Small intestine (tissue), 7 donors: ENCODE data around the gene COL27A1. TPM values are rescaled to one million over a fixed set of nuclear protein-coding genes. Genes with fewer than 3 reads are reported as not detected.

Experiments used
- DNase-seq, 2 donors: peaks; one replicate each; pipeline versions ENCODE4 v3.0.0 to v3.0.0-alpha.2; 2013
- FAIRE-seq: peaks from 2 replicates; lab custom pipeline; 2012; peaks lifted over from hg19 to GRCh38; lab: Jason Lieb, UNC
- H3K27ac ChIP-seq, 3 donors: one replicate each; pipeline ENCODE4 v1.5.1; 2013; ENCODE audit warnings: low read length in 2 of 3, mild to moderate bottlenecking in 2 of 3, control low read depth in 1 of 3, inconsistent platforms in 1 of 3, low read depth in 1 of 3, moderate library complexity in 1 of 3
- H3K27me3 ChIP-seq, 3 donors: one replicate each; pipeline ENCODE4 v1.6.1; 2013; ENCODE audit warnings: low read length in 3 of 3, inconsistent platforms in 1 of 3; ENCODE audit not compliant: control insufficient read depth in 3 of 3, insufficient read depth in 3 of 3
- H3K36me3 ChIP-seq, 3 donors: one replicate each; pipeline ENCODE4 v1.6.1; 2013; ENCODE audit warnings: low read length in 3 of 3, inconsistent platforms in 1 of 3, low read depth in 1 of 3, mild to moderate bottlenecking in 1 of 3, moderate library complexity in 1 of 3; ENCODE audit not compliant: control insufficient read depth in 3 of 3, insufficient read depth in 2 of 3
- H3K4me1 ChIP-seq, 3 donors: one replicate each; pipeline ENCODE4 v1.6.1; 2013; ENCODE audit warnings: low read length in 2 of 3, inconsistent platforms in 1 of 3, low read depth in 1 of 3, mild to moderate bottlenecking in 1 of 3, moderate library complexity in 1 of 3; ENCODE audit not compliant: control insufficient read depth in 3 of 3, insufficient read depth in 2 of 3
- H3K4me3 ChIP-seq, 3 donors: one replicate each; pipeline ENCODE4 v1.5.1; 2013; ENCODE audit warnings: low read length in 3 of 3, control low read depth in 1 of 3, inconsistent platforms in 1 of 3, low read depth in 1 of 3, mild to moderate bottlenecking in 1 of 3, moderate library complexity in 1 of 3
- H3K9me3 ChIP-seq, 2 donors: one replicate each; pipeline ENCODE4 v1.6.1; 2013; ENCODE audit warnings: low read depth in 1 of 2, low read length in 1 of 2; ENCODE audit not compliant: control insufficient read depth in 2 of 2, insufficient read depth in 1 of 2
- WGBS, 3 donors: extraction: QIAGEN DNeasy Blood & Tissue Kit; methylation state at CpG; one replicate each; pipeline ENCODE4 v1.1.7; 2013; 5-methylcytosine and 5-hydroxymethylcytosine counted together
- polyA plus RNA-seq, 4 donors: library from polyadenylated mRNA; stranded (reverse) in 3 of 4; unstranded in 1 of 4; fragments of 200-250 nt in 3 of 4; fragments of 120-200 nt in 1 of 4; gene quantifications; one replicate each; pipeline versions ENCODE4 v1.2.1 to v1.2.3, GENCODE V29; 2013
- donor health status: healthy with polysubstance abuse.
- donor health status: control.
- donor health status: control.
- donor health status: Bipolar disorder and iron deficiency.
- donor health status: healthy.

Gene COL27A1
- polyA plus RNA-seq, 4 donors: 0.45 to 123 (median 1.8) TPM

DNA sequence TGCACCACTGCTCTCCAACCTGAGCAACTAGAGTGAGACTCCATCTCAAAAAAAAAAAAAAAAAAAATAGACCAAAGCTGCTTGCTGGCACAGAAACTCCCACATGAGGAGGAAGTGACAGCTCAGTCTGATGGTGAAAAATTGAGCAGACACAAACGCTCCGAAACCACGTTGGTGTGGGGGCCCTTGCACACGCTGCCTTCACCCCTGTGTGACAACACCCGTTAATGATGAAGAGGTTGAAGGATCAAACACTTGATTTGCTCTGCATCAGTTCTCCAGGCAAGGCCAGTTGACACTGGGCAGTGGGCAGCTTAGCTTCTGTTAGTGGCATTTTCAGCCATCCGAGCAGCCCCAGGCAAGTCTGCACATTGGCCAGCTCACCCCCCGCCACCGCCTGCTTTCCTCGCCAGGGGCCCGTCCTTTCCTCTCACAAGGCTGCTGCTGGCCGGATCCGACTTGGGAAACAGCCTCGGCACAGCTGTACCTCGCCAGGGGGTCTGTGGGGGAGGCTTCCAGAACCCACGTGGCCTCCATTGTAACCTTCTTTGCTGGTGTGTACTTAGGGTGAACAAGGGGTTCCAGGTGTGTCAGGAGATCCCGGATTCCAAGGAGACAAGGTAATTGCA is 79.8 kb downstream of the COL27A1 start:
- Histone ChIP-seq H3K9me3 (no peaks in the 10 kb centered on the region), H3K36me3 (peaks cover 0 to 81% (median 0%) of the 10 kb centered on the region in 3 donors), H3K4me3 (no peak overlapping the region), H3K27ac (no peak overlapping the region), H3K4me1 (peaks cover 0 to 20% (median 0%) of the 10 kb centered on the region in 3 donors), H3K27me3 (no peaks in the 10 kb centered on the region)
- WGBS, 3 donors: 70 to 81% (median 77%) methylated on average over 16 of the region's 16 CpGs
- DNase-seq: no peak
- no peak for FAIRE-seq

DNA sequence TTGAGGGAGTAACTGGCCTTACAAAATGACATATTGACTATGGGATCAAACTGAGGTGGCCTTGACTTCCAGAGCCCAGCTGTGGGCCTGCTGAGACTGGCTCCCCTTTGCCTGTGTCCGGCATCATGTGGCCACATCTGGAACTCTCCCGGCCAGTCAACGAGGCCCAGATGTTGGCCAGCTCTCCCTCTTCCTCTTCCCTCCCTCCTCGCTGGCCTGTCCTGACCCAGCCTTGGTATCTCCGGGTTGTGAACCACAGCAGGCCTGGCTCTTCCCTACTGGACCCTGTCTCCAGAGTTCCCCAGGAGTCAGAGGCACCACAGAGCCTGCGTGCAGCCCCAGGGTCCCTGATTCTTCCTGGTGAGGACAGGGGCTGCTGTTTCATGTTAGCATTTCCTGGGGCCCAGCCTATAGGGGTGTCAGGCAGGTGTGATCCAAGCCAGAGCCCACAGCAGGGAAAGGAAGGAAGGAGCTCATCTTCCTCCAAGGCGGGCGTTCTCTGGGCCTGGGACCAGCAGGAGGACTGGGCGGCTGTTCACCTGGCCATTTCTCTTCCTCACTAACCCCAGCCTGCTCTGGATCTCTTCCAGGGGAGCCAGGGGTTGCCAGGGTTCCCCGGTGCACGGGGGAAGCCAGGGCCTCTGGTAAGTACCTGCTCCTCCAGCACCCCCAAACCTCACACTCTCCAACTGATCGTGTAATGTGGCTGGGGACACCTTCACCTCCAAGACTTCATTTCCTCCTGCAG is 81.2 kb downstream of the COL27A1 start:
- no peak for FAIRE-seq
- no peak for DNase-seq
- peaks cover 0 to 27% (median 0%) of the 10 kb centered on the region in 3 donors for H3K4me1 ChIP-seq
- no peaks in the 10 kb centered on the region for H3K9me3 ChIP-seq
- no peak overlapping the region for H3K4me3 ChIP-seq
- peaks cover 0 to 82% (median 0%) of the 10 kb centered on the region in 3 donors for H3K36me3 ChIP-seq
- H3K27me3 ChIP-seq: no peaks in the 10 kb centered on the region
- WGBS, 3 donors: 69 to 77% (median 74%) methylated on average over 11 to 12 of the region's 12 CpGs
- H3K27ac ChIP-seq: no peak overlapping the region

DNA sequence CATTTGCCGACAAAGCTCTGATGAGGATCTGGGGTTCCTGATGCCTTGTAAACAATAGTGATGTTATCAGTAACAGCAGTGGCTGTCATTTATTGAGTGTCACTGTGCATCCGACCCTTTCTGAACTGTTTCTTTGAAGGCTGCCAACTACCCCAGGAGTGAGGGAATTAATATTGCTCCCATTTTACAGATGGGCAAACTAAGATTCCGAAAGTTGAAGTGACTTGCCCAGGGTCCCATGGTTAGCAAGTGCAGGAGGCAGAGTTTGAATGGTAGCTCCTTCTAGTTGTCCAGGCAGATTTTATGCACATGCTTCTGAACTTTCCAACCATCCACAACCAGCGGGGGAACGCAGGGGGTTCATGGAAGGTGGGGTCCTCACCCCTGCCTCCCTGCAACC is 81.9 kb downstream of the COL27A1 start:
- H3K27ac ChIP-seq: no peak overlapping the region
- no peak for FAIRE-seq
- WGBS, 3 donors: 89 to 91% (median 91%) methylated on average over 5 of the region's 5 CpGs
- peaks cover 0 to 82% (median 0%) of the 10 kb centered on the region in 3 donors for H3K36me3 ChIP-seq
- H3K4me3 ChIP-seq: no peak overlapping the region
- peaks cover 0 to 27% (median 0%) of the 10 kb centered on the region in 3 donors for H3K4me1 ChIP-seq
- H3K9me3 ChIP-seq: no peaks in the 10 kb centered on the region
- no peaks in the 10 kb centered on the region for H3K27me3 ChIP-seq
- no peak for DNase-seq

DNA sequence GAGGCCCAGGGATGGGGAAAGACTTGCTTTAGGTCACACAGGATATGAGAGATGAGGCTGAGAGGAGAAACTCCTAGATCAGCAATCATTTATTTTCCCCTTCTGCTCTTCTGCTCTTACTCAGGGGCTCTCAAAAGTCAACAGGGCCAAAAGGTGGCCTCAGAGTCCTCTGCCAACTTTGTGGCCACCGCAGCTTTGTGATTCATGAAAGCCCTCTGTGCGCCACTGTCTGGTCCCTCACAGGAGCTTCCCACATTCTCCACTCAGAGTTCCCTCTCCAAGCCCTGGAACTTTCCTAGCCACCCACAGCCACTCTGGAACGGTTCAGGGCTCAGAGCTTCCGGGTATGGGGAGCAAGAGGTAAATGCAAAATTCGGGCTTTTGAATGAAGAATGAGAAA is 82.4 kb downstream of the COL27A1 start:
- DNase-seq (no peak), FAIRE-seq (no peak)
- no peak overlapping the region for H3K27ac ChIP-seq
- peaks cover 0 to 27% (median 0%) of the 10 kb centered on the region in 3 donors for H3K4me1 ChIP-seq
- H3K4me3 ChIP-seq: no peak overlapping the region
- 76 to 88% (median 78%) methylated on average over 5 of the region's 5 CpGs for WGBS, 3 donors
- no peaks in the 10 kb centered on the region for H3K9me3 ChIP-seq
- H3K36me3 ChIP-seq: peaks cover 0 to 81% (median 0%) of the 10 kb centered on the region in 3 donors
- no peaks in the 10 kb centered on the region for H3K27me3 ChIP-seq

DNA sequence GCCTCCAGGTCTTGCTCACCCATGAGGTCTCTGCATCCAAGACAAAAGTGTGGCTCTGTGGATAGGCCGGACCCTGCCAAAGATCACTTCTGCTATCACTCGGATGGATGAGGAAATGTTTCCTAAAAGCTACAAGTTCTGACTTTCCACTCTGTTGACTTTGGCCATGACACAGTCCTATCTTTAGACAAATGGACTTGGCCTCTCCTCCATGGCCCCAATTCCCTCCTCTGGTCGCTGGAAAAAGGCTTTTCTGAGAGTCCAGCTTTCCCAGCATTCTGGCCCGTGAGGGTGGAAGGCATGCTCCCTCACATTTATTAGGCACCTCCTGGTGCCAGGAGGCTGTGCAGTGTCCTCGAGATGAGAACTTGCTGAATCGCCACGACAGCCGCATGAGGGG is 83.1 kb downstream of the COL27A1 start:
- H3K9me3 ChIP-seq: no peaks in the 10 kb centered on the region
- peak in 1 of 2 donors; percentile 25 for DNase-seq
- H3K4me1 ChIP-seq: peaks cover 0 to 27% (median 0%) of the 10 kb centered on the region in 3 donors
- H3K27me3 ChIP-seq: no peaks in the 10 kb centered on the region
- FAIRE-seq: no peak
- H3K4me3 ChIP-seq: no peak overlapping the region
- 64 to 72% (median 65%) methylated on average over 8 of the region's 8 CpGs for WGBS, 3 donors
- H3K36me3 ChIP-seq: peaks cover 0 to 82% (median 0%) of the 10 kb centered on the region in 3 donors
- peak overlapping the region in 1 of 3 donors; percentile 75 for H3K27ac ChIP-seq

DNA sequence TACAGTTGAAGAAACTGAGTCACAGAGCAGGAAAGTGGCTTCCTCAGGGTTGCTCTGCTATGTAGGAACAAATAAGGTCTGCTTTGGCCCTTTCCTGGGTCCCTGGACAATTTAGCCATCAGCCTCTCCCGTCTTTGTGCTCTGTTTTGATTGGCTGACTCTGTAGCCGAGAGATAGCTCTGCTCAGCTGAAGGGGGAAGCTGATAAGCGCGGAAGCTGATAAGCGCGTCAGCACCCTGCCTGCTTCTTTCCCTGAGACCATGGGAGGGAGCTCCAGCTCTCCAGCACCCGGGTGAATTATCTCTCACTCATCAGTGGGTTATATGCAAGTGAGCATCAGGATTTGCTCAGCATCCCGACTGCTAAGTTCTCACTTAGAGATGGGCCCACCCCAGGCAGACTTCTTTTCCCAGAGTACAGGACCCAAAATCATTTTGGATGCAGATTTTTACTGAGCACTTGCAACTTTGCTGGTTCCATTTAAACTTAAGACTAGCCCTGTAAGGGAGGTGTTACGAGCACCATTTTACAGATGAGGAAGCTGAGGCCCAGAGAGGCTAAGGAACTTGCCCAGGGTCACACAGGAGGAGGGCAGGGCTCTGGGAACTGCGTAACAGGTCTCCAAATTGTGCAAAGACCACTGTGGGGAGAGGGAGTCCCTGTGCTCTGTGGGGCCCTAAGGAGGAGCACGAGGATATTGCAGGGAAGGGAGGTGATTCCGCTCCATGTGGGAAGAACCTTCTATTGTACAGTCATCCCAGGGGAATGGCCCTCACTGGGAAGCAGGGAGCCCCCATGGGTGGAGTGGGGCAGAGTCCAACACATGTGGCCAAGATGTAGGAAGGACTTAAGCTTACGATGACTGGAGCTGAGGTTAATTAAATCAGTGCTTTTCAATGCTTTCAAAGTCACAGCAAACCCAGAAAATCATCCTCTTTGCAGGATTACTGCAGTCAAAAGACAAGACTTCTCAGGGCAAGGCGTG is 83.8 kb downstream of the COL27A1 start:
- FAIRE-seq: no peak
- H3K36me3 ChIP-seq: peaks cover 0 to 82% (median 0%) of the 10 kb centered on the region in 3 donors
- H3K4me3 ChIP-seq: no peak overlapping the region
- H3K4me1 ChIP-seq: peaks cover 0 to 27% (median 0%) of the 10 kb centered on the region in 3 donors
- peak; percentile 8 to 91 for DNase-seq
- H3K27ac ChIP-seq: peak overlapping the region in 1 of 3 donors; percentile 81
- no peaks in the 10 kb centered on the region for H3K9me3 ChIP-seq
- no peaks in the 10 kb centered on the region for H3K27me3 ChIP-seq
- WGBS, 3 donors: 21 to 45% (median 37%) methylated on average over 14 of the region's 14 CpGs

DNA sequence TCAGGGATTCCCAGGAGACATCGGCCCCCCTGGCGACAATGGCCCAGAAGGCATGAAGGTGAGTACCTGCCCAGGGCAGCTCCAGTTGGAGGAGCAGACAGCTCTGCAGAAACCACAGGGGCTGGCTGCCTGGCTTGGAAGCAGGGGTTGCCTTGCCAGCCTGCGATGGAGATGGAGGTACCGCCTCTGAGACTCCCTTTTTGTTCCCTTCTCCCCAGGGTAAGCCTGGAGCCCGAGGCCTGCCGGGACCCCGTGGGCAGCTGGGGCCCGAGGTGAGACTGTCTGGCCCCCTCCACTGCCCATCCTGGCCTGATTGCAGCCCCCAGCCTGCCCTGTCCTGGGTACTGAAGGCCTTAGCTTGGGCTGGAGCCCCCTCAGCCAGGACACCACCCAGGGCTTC is 84.9 kb downstream of the COL27A1 start:
- no peaks in the 10 kb centered on the region for H3K9me3 ChIP-seq
- H3K4me3 ChIP-seq: no peak overlapping the region
- H3K36me3 ChIP-seq: peaks cover 0 to 84% (median 0%) of the 10 kb centered on the region in 3 donors
- H3K4me1 ChIP-seq: peaks cover 0 to 27% (median 0%) of the 10 kb centered on the region in 3 donors
- 84 to 86% (median 85%) methylated on average over 8 of the region's 8 CpGs for WGBS, 3 donors
- no peaks in the 10 kb centered on the region for H3K27me3 ChIP-seq
- H3K27ac ChIP-seq: peak overlapping the region in 1 of 3 donors; percentile 81
- no peak for DNase-seq
- no peak for FAIRE-seq
